ENCODE data around the gene ALDH1A1.

Gene ALDH1A1

GRCh38 chr9:72937545-72937944, 15.3 kb downstream of the ALDH1A1 start:
- DNase-seq, result no peak

GRCh38 chr9:72936679-72937078, 16.2 kb downstream of the ALDH1A1 start:
- DNase-seq, result no peak

- DNase-seq, result no peak
Measured at GRCh38 chr9:72936266-72936665, 16.6 kb downstream of the ALDH1A1 start.

GRCh38 chr9:72935595-72935994, 17.3 kb downstream of the ALDH1A1 start:
- no peak for DNase-seq

GRCh38 chr9:72933730-72934665, 18.9 kb downstream of the ALDH1A1 start:
- no peak for DNase-seq

- DNase-seq, result no peak
Measured at GRCh38 chr9:72932619-72933018, 20.2 kb downstream of the ALDH1A1 start.

- no peak for DNase-seq
Measured at GRCh38 chr9:72931897-72932296, 21.0 kb downstream of the ALDH1A1 start.

- no peak for DNase-seq
Measured at GRCh38 chr9:72931437-72931836, 21.4 kb downstream of the ALDH1A1 start.

- no peak for DNase-seq
Measured at GRCh38 chr9:72930828-72931227, 22.0 kb downstream of the ALDH1A1 start.

- DNase-seq, result no peak
Measured at GRCh38 chr9:72929542-72929941, 23.3 kb downstream of the ALDH1A1 start.

GRCh38 chr9:72928042-72928507, 24.8 kb downstream of the ALDH1A1 start:
- DNase-seq, result no peak

- no peak for DNase-seq
Measured at GRCh38 chr9:72926506-72926905, 26.3 kb downstream of the ALDH1A1 start.

- DNase-seq, result no peak
Measured at GRCh38 chr9:72925891-72926290, 27.0 kb downstream of the ALDH1A1 start.

- DNase-seq, result no peak
Measured at GRCh38 chr9:72925126-72925789, 27.6 kb downstream of the ALDH1A1 start.

- no peak for DNase-seq
Measured at GRCh38 chr9:72924154-72924790, 28.6 kb downstream of the ALDH1A1 start.

- no peak for DNase-seq
Measured at GRCh38 chr9:72923077-72923476, 29.8 kb downstream of the ALDH1A1 start.

GRCh38 chr9:72921888-72922654, 30.8 kb downstream of the ALDH1A1 start:
- DNase-seq, result no peak

- no peak for DNase-seq
Measured at GRCh38 chr9:72919246-72919945, 33.5 kb downstream of the ALDH1A1 start.

- DNase-seq, result no peak
Measured at GRCh38 chr9:72917892-72918509, 34.9 kb downstream of the ALDH1A1 start.

- DNase-seq, result no peak
Measured at GRCh38 chr9:72915659-72916058, 37.2 kb downstream of the ALDH1A1 start.

GRCh38 chr9:72914750-72915149, 38.1 kb downstream of the ALDH1A1 start:
- DNase-seq, result no peak
